Right renal cortex interstitium (tissue), 3 donors: ENCODE results near the gene KCNK13. TPM values are rescaled to one million over a fixed set of nuclear protein-coding genes. Genes with fewer than 3 reads are reported as not detected.
"Not testable (repeated sequence)": the region's sequence is repeated elsewhere in the genome, so short reads cannot be mapped to it uniquely, and the experiment has no call there.

Experiments used
- DNase-seq, 3 donors: peaks; one replicate each; pipeline ENCODE4 v3.0.0-alpha.2; 2013; ENCODE audit warnings: low read depth in 3 of 3, low spot score in 2 of 3
- polyA plus RNA-seq, 3 donors: library from polyadenylated mRNA; unstranded; fragments of 120-200 nt; gene quantifications; one replicate each; pipeline ENCODE4 v1.2.1, GENCODE V29; 2013; ENCODE audit not compliant: insufficient read length in 3 of 3

KCNK13 gene
- polyA plus RNA-seq, 3 donors: 0.18 to 0.26 (median 0.24) TPM

DNA sequence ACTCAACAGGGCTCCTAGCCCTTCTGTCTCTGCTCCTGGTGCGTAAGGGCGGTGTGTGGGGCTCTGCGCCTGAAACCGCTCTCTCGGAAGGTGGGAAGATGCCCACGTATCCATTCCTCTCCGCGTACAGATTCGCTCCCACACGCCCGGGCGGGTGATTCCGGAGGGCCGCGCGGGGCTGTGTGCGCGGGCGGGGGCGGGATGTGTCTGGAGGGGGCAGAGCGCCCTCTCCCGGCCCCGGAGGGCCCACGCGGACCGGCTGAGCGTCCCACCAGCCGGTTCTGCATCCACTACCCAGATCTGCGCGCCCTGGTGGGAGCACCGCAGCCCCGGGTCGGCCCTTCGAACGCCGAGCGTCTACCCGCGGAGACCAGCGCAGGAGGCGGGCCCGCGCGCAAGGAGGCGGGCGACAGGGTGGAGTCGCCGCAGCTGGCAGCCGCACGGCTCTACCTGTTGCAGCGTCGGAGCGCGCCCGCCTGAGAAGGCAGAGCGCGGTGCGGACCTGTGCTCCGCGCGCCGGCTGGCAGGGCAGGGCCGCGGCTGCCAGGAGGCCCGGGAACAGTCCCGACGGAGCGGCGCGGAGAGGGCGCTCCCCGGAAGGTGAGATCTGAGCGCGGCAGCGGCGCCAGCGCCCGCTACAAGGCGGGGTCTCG lies 1.4 kb upstream of the KCNK13 start:
- DNase-seq: peak in 1 of 3 donors; percentile 41

DNA sequence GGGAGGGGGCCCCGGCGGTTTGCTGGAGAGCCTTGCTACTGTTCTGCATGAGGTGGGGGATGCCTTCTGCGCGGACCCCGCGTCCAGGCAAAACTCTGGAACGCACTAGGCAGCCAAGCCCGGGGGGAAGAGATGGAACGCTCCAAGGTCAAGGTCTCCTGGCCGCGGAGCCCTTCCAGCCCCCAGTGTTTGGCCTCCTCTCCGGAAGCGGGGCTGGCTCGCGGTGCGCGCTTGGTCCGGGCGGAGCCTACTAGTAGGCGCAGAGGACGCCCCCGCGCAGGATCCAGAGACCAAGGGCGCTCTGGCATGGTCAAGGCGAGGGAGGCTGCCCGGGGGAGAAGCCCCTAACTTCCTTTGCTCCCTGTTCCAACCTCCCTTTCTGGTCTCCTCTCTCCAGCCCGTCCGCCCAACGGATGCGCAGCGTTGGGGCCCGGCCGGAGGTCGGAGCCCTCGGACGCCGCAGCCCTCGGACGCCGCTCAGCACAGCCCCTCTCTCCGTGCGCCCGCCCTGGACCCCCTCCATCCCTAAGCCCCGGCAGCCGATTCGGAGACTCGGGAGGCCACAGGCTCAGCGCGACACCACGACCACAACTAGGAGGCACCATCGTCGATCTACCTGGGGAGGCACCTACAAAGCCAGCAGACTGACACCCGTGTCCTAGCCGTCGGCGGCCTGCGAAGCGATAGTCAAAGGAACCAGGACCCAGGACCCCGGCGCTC lies 669 bp upstream of the KCNK13 start:
- DNase-seq: no peak

DNA sequence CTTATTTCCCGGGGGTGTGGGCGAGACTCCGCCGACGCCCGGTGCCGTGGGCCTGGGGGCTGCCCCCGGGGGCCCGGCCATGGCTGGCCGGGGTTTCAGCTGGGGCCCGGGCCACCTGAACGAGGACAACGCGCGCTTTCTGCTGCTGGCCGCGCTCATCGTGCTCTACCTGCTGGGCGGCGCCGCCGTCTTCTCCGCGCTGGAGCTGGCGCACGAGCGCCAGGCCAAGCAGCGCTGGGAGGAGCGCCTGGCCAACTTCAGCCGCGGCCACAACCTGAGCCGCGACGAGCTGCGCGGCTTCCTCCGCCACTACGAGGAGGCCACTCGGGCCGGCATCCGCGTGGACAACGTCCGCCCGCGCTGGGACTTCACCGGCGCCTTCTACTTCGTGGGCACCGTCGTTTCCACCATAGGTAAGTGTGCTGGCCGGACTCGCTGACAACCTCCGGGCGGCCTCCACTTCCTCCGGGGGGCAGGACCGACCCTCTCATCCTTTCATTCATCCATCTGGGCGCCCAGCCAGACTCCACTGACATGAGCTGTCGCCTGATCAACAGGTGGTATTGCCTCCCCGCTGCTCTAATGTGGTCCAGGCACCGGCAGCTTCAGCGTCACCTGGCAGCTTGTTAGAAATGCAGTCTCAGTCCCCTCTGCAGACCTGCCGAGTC lies 467 bp downstream of the KCNK13 start:
- no peak for DNase-seq

DNA sequence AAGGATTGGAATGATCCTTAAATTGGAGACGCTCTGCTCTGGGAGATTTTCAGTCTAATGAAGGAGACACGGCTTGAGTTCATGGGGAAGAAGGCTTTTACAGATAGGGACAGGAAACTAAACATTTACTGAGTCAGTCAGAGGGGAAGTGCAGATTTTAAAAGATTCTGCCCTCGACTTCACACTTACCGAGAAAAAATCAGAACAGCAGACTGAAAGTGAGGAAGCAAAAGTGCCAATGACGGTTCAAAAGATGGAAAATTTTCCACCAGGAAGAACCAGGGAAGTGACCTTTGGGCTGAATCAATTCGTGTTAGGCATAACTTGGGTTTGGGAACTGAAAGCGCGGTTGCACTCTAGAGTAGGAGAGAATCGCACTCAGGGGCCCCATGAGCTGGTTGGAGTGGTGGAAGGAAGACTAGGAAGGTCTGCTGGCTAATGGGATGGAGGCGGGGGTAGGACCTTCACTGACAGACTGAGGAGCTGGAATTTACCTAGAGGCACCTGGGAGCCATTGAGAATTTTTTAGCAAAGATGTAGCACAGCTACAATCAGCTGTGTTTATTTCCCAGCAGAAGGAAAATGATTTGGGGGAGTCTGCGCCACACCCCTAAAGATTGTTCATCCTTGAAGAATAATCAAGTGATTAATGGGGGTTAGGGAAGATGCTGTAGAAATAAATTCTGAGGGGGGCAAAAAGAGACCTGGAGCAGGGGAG lies 1.2 kb downstream of the KCNK13 start:
- no peak for DNase-seq

DNA sequence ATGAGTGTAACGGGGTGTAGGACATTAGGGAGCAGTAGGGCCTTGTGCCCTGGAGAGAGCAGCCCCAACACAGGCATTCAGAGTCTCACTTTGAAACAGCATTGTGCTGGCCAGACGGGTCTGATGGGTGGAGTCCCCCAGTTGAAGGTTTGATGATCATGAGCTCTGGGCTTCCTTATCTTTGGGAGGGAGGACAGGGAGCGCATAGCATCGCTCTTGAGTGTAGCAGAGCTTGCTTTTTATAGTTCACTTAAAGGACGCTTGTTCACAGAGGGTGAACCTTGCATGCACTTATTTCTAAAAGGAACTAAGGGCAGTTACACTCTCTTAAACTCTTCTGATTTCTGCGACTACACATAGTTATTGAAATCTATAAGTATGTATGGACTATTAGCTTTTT lies 10.6 kb downstream of the KCNK13 start:
- no peak for DNase-seq

DNA sequence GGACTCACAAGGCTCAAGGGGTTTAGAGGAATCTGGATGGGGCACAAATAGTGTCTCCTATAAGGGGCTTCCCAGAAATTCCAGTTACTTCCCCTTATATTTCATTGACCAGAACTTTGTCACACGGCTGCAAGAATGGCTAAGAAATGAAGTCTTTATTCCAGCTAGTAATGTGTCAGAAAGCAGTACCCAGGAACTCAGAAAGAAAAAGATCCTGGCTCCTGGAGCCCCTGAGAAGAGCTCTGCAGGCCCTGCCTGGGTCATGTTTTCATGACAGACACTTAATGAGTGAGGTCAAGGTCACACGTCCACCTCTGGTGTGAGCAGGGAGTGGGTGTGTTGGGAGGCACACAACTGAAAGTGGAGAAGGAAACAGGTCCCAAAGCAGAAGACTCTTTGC lies 17.8 kb downstream of the KCNK13 start:
- no peak for DNase-seq

DNA sequence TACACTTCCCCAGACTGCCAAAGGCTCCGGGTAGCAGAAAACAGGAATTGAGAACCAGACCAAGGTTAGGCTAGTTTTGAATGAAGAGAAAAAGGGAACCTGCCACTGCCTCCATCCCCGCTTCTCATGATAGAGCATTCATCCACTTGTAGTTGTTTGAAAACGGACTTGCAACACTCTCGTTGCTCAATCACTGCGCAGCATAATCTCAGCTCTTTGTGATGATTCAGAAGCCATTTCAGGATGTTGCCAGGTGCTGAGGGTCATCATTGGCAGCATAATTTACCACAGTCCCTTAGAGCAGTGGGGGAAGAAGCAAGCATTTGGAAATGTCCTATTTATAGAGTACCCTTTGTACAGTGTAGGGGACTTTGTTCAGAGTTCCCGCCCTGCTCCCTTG lies 25.6 kb downstream of the KCNK13 start:
- no peak for DNase-seq

DNA sequence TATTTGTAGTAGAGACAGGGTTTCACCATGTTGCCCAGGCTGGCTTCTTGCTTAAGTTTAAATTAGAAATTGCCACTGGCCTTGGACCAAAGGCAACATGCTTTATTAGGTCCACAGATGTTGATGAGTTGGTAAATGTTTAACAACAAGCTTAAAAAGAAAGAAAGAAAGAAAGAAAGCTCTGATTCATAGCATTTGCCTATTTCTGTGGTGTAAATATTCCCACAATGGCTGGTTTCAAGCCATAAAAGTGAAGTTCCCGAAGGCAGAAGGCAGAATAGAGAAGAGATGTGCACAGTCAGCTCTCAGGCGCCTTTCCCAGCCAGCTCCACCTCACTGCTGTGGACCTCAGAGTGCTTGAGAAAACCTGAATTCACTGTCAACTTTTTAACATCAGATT lies 26.4 kb downstream of the KCNK13 start:
- no peak for DNase-seq

DNA sequence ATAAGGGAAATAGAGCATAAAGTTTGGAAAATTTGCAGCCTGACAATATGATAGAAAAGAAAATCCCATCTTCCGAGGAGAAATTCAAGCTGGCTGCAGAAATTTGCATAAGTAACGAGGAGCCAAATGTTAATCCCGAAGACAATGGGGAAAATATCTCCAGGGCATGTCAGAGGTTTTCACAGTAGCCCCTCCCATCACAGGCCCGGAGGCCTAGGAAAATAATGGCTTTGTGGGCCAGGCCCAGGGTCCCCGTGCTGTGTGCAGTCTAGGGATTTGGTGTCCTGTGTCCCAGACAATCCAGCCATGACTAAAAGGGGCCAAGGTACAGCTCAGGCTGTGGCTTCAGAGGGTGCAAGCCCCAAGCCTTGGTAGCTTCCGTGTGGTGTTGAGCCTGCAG lies 27.7 kb downstream of the KCNK13 start:
- DNase-seq: not testable (repeated sequence)

DNA sequence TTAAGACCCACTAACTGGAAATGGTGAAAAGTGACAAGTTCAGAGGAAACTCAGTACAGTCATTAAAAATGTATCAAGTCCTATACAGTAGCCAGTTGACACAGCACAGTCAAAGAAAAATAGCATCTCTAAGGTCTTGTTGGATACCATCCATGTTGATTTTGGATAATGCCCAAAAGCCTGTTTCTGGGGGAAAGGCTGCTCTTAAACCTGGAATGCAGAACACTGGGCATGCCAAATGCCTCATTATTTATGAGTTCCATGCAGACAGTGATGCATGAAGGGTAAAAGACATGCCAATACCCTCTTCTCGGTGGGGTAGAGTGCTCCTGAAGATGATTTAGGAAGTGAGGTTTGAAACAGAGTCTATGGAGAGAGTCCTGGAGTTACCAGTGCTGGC lies 29.6 kb downstream of the KCNK13 start:
- DNase-seq: peak; percentile 5 to 24 (median 18)

DNA sequence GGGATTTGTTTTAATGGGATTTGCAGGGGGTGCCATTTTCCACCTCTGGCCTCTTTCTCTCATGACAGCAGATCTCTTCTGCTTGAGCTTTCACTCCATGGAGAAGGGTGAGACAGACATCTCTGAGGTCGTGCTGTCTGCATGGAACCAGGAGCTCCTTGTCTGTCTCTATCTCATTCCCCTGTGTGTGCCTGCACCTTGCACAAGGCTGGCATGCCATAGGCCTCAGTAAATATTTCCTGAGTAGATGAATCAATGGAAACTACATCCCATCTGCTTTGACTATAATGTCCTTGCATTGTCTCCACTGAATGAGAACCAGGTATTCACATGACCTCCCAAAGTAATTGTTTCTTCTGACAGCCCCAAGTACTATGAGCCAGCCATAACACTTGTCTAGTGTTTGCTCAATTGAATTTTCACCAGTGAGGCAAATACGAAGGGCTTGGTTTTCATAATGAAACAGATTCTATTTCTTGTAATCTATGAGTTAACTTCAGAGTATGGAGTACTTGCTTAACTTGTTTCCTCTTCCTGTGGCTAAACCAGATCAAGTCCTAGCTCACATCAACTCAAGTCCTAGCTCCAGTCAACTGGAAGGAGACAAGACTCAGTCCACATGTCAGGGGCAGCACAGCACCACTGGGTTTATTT lies 32.3 kb downstream of the KCNK13 start:
- DNase-seq: no peak

DNA sequence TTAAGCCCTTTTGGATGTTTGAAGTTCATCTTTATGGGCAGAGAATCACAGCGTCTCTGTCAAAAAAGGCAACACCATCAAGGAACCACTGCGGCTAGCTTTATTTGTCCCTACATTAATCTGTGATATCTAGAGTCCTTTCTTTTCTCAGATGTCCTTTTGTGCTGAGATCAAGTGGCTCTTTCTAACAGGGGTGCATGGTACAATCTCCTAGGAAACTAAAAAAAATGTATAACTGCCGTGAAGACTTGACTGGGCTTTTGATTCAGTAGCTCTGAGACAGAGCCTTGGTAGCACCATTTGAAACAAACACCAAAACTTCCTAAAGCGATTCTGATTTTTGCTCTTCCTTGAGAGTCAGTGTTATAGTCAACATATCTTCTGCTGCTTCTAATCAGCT lies 33.3 kb downstream of the KCNK13 start:
- DNase-seq: no peak

DNA sequence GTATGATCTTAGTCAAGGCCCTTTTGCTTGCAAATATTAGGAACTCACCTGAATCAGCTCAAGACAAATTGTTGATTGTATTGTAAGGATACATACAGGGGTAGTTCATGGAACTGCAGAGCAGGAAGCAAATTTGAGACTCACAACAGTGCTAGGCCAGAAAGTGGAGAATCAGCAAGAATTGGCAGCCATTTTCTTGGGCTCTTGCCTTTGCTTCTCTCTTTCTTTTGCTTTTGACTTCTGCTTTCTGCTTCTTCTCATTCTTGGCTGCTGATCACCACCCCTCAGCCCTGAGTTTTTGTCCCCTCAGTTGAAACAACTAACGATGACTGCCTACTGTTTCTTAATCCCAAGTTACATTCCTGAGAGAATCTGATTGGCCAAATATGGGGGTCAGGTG lies 34.8 kb downstream of the KCNK13 start:
- DNase-seq: no peak

DNA sequence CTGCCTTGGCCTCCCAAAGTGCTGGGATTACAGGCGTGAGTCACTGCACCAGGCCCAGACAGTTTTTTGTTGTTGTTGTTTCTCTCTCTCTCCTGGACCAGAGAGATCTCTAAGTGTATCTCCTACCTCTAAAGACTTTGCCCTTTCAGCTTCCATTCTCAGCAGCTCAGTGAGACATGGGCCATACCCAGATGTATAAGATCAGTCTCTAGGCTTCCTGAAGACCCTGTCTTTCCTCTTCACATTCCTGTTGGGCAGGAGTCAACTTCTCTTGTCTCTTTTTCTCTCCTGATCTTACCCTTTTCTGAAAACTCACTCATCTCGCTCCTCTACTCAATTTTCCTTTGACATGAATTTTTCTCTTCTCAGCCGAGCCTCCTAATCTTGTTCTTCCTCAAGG lies 42.0 kb downstream of the KCNK13 start:
- no peak for DNase-seq

DNA sequence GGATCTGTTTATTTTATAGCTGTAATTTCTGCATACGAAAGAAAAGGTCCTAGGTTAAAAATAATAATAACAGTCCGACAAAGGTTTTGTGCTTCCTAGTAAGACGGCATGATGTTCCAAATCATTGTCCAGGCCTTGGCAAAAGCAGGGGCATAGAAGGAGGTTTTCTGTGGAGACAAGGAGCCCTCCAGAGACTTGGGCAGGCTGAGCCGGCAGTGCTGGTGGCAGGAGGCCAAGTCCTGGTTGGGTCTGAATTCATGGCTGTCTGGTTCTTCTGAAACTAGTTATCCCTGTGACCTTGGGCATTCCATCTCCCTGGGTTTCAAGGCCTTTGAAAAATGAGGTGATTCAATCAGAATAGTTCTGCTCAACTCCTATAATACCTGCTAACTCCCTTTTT lies 44.0 kb downstream of the KCNK13 start:
- DNase-seq: no peak

DNA sequence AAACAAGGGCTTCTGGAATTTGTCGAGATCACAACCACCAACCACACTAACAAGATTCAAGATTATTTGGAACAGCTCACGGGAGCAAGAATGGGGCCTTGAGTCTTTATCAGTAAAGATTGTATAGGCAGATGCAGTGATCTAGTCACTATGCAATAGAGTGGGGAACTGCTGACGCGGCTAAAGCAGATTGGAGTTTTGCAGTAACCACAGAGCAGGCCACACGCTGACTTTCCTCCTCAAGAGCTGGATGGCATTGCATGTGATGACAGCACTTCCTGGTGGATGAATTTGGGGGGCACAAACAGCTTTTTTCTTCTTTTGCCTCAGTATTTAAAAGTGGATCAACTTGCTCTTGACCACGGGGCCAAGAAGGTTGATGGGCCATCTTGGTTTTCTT lies 46.0 kb downstream of the KCNK13 start:
- DNase-seq: no peak

DNA sequence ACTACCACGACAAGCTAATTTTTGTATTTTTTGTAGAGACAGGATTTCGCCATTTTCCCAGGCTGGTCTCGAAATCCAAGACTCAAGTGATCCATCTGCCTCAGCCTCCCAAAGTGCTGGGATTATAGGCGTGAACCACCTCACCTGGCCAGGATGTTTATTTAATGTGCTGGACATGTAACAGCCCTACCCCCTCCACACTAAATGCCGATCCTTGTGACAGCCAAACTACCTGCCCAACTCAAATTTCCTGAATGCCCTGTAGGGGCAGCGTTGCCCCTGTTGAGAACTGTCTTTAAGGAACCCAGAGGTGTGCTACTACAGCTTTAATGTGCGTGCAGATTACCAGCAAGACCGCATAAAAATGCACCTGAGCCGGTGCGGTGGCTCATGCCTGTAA lies 48.1 kb downstream of the KCNK13 start:
- no peak for DNase-seq

DNA sequence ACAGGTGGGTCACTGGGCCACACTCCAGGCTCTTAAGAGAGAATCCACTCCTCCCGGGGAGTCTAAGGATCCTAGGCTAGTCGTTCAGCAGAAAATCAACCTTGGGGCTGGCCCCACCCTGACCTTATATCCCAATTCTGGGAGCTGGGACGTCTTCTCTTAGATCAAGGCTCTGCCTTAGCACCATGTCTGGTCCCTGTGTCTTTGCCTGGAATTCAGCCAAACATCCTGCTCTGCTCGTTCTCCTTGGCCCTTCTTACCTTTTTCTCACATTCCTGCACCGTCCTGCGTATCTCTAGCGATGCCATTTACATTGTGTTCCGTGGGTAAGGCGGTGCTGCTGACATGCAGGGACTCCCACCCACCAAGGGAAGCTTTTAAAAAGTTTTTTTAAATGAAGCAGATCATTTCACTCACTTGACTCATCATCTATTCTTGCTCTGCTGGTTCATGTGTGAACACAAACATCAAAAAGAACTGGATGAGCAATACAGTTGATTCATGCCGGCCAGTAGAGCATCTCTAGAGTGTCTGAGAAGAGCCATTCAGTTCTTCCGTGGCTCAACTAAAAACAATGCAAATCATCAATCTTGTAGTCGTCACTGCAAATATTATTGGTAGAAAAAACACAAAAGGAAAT lies 50.2 kb downstream of the KCNK13 start:
- no peak for DNase-seq

DNA sequence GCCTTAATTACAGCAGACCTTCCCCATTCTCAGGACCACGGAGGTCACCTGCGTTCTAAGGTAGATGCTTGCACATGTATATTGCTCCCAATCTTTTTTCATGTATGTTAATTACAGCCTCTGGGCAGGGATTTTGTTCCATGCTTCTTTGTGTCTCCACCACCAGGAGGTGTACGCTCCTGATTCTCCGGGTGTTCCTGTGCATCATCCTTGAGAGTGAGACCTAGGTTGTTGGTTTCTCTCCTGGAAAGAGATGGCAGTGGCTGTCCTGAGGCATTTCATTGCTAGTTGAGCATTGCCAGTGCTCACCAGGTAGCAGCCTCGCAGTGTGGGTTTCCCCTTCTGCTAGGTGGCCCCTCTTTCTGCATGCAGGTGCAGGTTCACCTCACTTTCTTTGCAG lies 52.8 kb downstream of the KCNK13 start:
- DNase-seq: no peak

DNA sequence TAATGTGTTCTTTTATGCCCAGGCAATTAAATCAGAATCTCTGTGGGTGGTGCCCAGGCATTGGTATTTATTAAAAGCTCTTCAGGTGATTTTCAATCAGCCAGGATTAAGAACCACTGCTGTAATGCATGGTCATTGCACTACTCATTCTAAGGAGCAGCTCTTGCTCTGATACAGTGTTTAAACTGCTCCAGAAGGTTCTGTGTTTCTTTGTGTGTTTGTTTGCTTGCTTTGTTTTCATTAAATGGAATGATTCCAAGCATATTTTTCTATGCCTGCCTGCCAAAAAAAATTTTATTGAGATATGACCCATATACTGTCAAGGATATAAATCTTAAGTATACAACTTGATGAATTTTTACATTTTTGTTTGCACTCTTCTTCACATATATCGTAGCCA lies 54.0 kb downstream of the KCNK13 start:
- DNase-seq: no peak
